ENCODE results near the gene MACROD2.
"Not testable (repeated sequence)": the region's sequence is repeated elsewhere in the genome, so short reads cannot be mapped to it uniquely, and the experiment has no call there.

The MACROD2 gene

GRCh38 chr20:14981486-14981885, 986.2 kb downstream of the MACROD2 start:
- DNase-seq: not testable (repeated sequence)

- DNase-seq: not testable (repeated sequence)
Observed at GRCh38 chr20:14982324-14982723, 987.0 kb downstream of the MACROD2 start.

- no peak for DNase-seq
Observed at GRCh38 chr20:14984305-14984704, 989.0 kb downstream of the MACROD2 start.

GRCh38 chr20:14984768-14985622, 989.7 kb downstream of the MACROD2 start:
- DNase-seq: no peak

- DNase-seq: no peak
Observed at GRCh38 chr20:14986026-14986655, 990.8 kb downstream of the MACROD2 start.

- no peak for DNase-seq
Observed at GRCh38 chr20:14986656-14987055, 991.3 kb downstream of the MACROD2 start.

GRCh38 chr20:14989535-14990290, 994.4 kb downstream of the MACROD2 start:
- no peak for DNase-seq

GRCh38 chr20:14991023-14991422, 995.7 kb downstream of the MACROD2 start:
- DNase-seq: no peak

- DNase-seq: no peak
Observed at GRCh38 chr20:14992153-14992552, 996.8 kb downstream of the MACROD2 start.

- DNase-seq: no peak
Observed at GRCh38 chr20:14992961-14993360, 997.6 kb downstream of the MACROD2 start.

GRCh38 chr20:14996883-14997672, 1001.8 kb downstream of the MACROD2 start:
- no peak for DNase-seq

- DNase-seq: no peak
Observed at GRCh38 chr20:14997791-14998190, 1002.5 kb downstream of the MACROD2 start.

- DNase-seq: no peak
Observed at GRCh38 chr20:15005300-15005986, 1010.1 kb downstream of the MACROD2 start.

GRCh38 chr20:15011631-15012030, 1016.3 kb downstream of the MACROD2 start:
- DNase-seq: no peak

- DNase-seq: no peak
Observed at GRCh38 chr20:15012566-15012965, 1017.2 kb downstream of the MACROD2 start.

GRCh38 chr20:15016875-15017274, 1021.6 kb downstream of the MACROD2 start:
- not testable (repeated sequence) for DNase-seq

GRCh38 chr20:15018966-15019365, 1023.6 kb downstream of the MACROD2 start:
- DNase-seq: no peak

- no peak for DNase-seq
Observed at GRCh38 chr20:15020845-15021244, 1025.5 kb downstream of the MACROD2 start.

- DNase-seq: no peak
Observed at GRCh38 chr20:15022921-15023320, 1027.6 kb downstream of the MACROD2 start.

GRCh38 chr20:15026759-15027158, 1031.4 kb downstream of the MACROD2 start:
- DNase-seq: no peak

GRCh38 chr20:15030826-15031225, 1035.5 kb downstream of the MACROD2 start:
- DNase-seq: no peak
